Tibial nerve (tissue), 4 donors: Measurements from ENCODE around the gene CAPN13. TPM values are rescaled to one million over a fixed set of nuclear protein-coding genes. Genes with fewer than 3 reads are reported as not detected.
"Not testable (repeated sequence)": the region's sequence is repeated elsewhere in the genome, so short reads cannot be mapped to it uniquely, and the experiment has no call there.

Experiments
- DNase-seq, 2 donors: peaks; one replicate each; pipeline ENCODE4 v3.0.0-alpha.2; 2019; ENCODE audit warnings: low spot score in 2 of 2
- H3K27ac ChIP-seq, 4 donors: fragments of 200-600 bp; sonication (generic) in 3 of 4; one replicate each; pipeline ENCODE4 v1.5.1; 2017 to 2019; ENCODE audit warnings: mild to moderate bottlenecking in 1 of 4
- H3K27me3 ChIP-seq, 2 donors: fragments of 200-600 bp; sonication (generic) in 1 of 2; one replicate each; pipeline versions ENCODE4 v1.5.1 to v1.6.0; 2017 to 2019
- H3K36me3 ChIP-seq, 3 donors: fragments of 200-600 bp; sonication (generic); one replicate each; pipeline ENCODE4 v1.5.1; 2018 to 2019
- H3K4me1 ChIP-seq, 4 donors: fragments of 200-600 bp; sonication (generic) in 3 of 4; one replicate each; pipeline ENCODE4 v1.5.1; 2017 to 2019
- H3K4me3 ChIP-seq, 4 donors: fragments of 200-600 bp; sonication (generic) in 3 of 4; one replicate each; pipeline ENCODE4 v1.5.1; 2017 to 2019; ENCODE audit warnings: mild to moderate bottlenecking in 1 of 4, moderate library complexity in 1 of 4
- H3K9me3 ChIP-seq, 4 donors: fragments of 200-600 bp; sonication (generic) in 3 of 4; one replicate each; pipeline ENCODE4 v1.5.1; 2017 to 2019
- CTCF ChIP-seq, 5 experiments: fragments of 200-600 bp in 3 of 5; fragments of 450-650 bp in 2 of 5; sonication (generic) in 3 of 5; IDR thresholded peaks; one replicate each; pipeline ENCODE4 v1.5.1; 2016 to 2019; ENCODE audit warnings: antibody characterized with exemption in 5 of 5, mild to moderate bottlenecking in 3 of 5, moderate library complexity in 2 of 5
- EP300 ChIP-seq, 2 donors: sonication (generic); formaldehyde crosslinking; IDR thresholded peaks; one replicate each; pipeline ENCODE4 v1.6.1; 2017; ENCODE audit warnings: antibody characterized with exemption in 2 of 2, mild to moderate bottlenecking in 1 of 2
- POLR2A ChIP-seq, 2 donors: fragments of 450-650 bp; IDR thresholded peaks; one replicate each; pipeline ENCODE4 v1.6.1; 2017; ENCODE audit warnings: antibody characterized with exemption in 2 of 2, mild to moderate bottlenecking in 2 of 2, moderate library complexity in 2 of 2
- WGBS, 2 donors: methylation state at CpG; one replicate each; pipeline ENCODE4 v1.1.5; 2018; 5-methylcytosine and 5-hydroxymethylcytosine counted together
- total RNA-seq, 4 donors: library from RNA; depleted of rRNA; stranded (reverse); fragments of >200 nt; gene quantifications; one replicate each; pipeline ENCODE4 v1.1.0, GENCODE V29; 2016

The CAPN13 gene
- total RNA-seq, 4 donors from 2014 or later: not detected

DNA sequence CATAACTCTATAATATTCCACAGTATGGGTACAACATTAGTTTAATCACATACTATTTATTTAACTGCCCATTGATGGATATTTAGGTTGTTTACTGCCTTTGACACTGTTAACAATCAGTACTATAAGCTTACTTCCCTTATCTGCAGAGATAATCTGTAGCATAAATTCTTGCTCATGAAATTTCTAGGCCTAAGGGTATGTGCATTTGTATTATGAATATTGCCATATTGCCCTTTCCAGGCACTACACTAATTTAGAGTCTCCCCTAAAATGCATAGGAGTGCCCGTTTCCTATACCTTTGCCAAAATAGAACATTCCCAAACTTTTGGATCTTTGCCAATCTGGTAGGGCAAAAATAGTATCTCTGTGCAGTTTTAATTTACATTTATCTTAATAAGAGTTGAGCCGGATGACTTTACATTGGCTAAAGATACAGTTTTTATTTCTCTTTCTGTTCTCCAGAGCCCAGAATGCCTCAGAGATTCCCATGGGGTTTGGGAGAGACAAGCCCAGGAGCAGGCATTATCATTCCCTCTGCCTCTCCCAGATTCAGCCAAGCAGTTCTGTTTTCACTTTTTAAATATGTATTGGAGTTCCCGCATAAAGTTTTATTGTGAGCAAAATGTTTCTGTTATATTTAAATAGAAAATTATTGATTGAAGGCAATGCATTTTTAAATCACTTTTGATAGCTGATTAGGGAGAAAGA, 102.8 kb downstream of the CAPN13 start:
- WGBS, 2 donors: 71 to 75% methylated on average over 3 of the region's 3 CpGs
- TF ChIP-seq EP300 (IDR thresholded peaks at IDR 0.05) (no peak), CTCF (IDR thresholded peaks at IDR 0.05) (no peak), POLR2A (IDR thresholded peaks at IDR 0.05) (no peak)
- no peaks in the 10 kb centered on the region for H3K4me1 ChIP-seq
- peaks cover 0 to 29% (median 7%) of the 10 kb centered on the region in 4 donors for H3K9me3 ChIP-seq
- no peak overlapping the region for H3K27ac ChIP-seq
- no peak for DNase-seq
- no peaks in the 10 kb centered on the region for H3K27me3 ChIP-seq
- H3K36me3 ChIP-seq: no peaks in the 10 kb centered on the region
- H3K4me3 ChIP-seq: no peak overlapping the region

GRCh38 chr2:30702694-30703093, 104.6 kb downstream of the CAPN13 start:
- no peak overlapping the region for H3K27ac ChIP-seq
- WGBS, 2 donors: 73 to 83% methylated on average over 1 of the region's 1 CpG
- no peak for DNase-seq

DNA sequence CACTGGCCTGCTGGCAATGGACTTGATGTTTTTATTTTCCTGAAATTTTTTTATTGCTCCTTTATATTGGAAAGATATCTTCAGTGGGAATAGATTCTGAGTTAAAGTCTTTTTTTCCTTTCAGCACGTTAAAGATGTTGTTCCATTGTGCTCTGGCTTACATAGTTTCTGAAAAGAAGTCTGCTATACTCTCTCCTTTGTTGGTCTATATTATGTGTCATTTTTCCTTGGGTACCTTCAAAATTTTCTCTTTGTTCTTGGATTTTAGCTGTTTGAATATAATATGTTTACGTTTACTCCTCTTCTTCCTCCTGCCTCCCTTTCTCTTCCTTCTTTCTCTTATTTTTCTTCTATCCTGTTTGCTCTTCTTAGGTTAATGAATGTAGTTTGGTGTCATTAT, 105.5 kb downstream of the CAPN13 start:
- TF ChIP-seq EP300 (IDR thresholded peaks at IDR 0.05) (no peak), POLR2A (IDR thresholded peaks at IDR 0.05) (no peak), CTCF (IDR thresholded peaks at IDR 0.05) (no peak)
- H3K4me3 ChIP-seq: no peak overlapping the region
- no peak for DNase-seq
- no peaks in the 10 kb centered on the region for H3K4me1 ChIP-seq
- no peaks in the 10 kb centered on the region for H3K36me3 ChIP-seq
- no peaks in the 10 kb centered on the region for H3K27me3 ChIP-seq
- H3K27ac ChIP-seq: no peak overlapping the region
- WGBS, 2 donors: 68 to 70% methylated on average over 2 of the region's 2 CpGs
- H3K9me3 ChIP-seq: peaks cover 0 to 41% (median 7%) of the 10 kb centered on the region in 4 donors

More at GRCh38 chr2:30702694-30703093, 104.6 kb downstream of the CAPN13 start:
- Histone ChIP-seq H3K9me3 (peaks cover 0 to 35% (median 7%) of the 10 kb centered on the region in 4 donors), H3K27me3 (no peaks in the 10 kb centered on the region), H3K36me3 (no peaks in the 10 kb centered on the region), H3K4me3 (no peak overlapping the region), H3K4me1 (no peaks in the 10 kb centered on the region)
- TF ChIP-seq EP300 (IDR thresholded peaks at IDR 0.05) (no peak), CTCF (IDR thresholded peaks at IDR 0.05) (no peak), POLR2A (IDR thresholded peaks at IDR 0.05) (no peak)

- not testable (repeated sequence) for H3K27ac ChIP-seq, H3K4me1 ChIP-seq, H3K27me3 ChIP-seq, H3K4me3 ChIP-seq, H3K36me3 ChIP-seq
- peaks cover 0 to 29% (median 6%) of the 10 kb centered on the region in 4 donors for H3K9me3 ChIP-seq
- 84 to 86% methylated on average over 18 of the region's 18 CpGs for WGBS, 2 donors
- DNase-seq: peak in 1 of 2 donors; percentile 3
These were observed 109.8 kb downstream of the CAPN13 start for GRCh38 chr2:30697242-30698103.

GRCh38 chr2:30695749-30696148, 111.5 kb downstream of the CAPN13 start:
- Histone ChIP-seq H3K27me3 (no peaks in the 10 kb centered on the region), H3K36me3 (no peaks in the 10 kb centered on the region), H3K4me1 (no peaks in the 10 kb centered on the region), H3K27ac (no peak overlapping the region), H3K9me3 (peaks cover 0 to 14% (median 0%) of the 10 kb centered on the region in 4 donors), H3K4me3 (no peak overlapping the region)
- no peak for DNase-seq
- TF ChIP-seq POLR2A (IDR thresholded peaks at IDR 0.05) (no peak), CTCF (IDR thresholded peaks at IDR 0.05) (no peak), EP300 (IDR thresholded peaks at IDR 0.05) (no peak)
- WGBS, 2 donors: 80 to 91% methylated on average over 4 of the region's 4 CpGs
